SKM-1 (cell line): ENCODE results near the gene SERPINB3.
"Not testable (repeated sequence)": the region's sequence is repeated elsewhere in the genome, so short reads cannot be mapped to it uniquely, and the experiment has no call there.

ENCODE experiments used
- DNase-seq: peaks from one replicate; lab custom pipeline; 2025; ENCODE audit not compliant: unreplicated experiment; lab: John Stamatoyannopoulos, UW

SERPINB3 gene

GRCh38 chr18:63648241-63648640 is 13.5 kb downstream of the SERPINB3 start:
- no peak for DNase-seq

GRCh38 chr18:63646936-63647335 is 14.8 kb downstream of the SERPINB3 start:
- no peak for DNase-seq

GRCh38 chr18:63644694-63645093 is 17.0 kb downstream of the SERPINB3 start:
- not testable (repeated sequence) for DNase-seq

DNA sequence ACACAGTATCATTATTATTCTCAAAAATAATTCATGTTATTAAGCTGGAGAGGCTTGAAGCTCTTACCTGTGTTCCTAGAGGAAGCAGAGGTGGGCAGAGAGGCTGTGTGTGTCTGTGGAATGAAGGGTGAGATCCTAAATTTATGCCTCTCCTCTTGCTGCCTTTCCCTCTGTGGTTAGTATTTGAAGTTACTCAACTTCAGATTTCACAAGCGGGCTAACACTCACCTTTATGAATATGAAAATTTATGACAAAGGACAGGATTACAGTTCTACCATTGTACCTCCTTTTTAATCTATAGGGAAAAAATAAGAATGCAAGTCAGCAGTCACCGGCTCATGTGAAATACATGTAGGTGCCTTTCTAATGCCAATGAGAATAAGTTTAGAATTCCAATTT is 17.6 kb downstream of the SERPINB3 start, which contains the start of gene SERPINB4:
Gene SERPINB4, minus strand, starts transcription at position 115 of the 400 bp plus-strand sequence. CDS start 679 bp downstream, outside the sequence.
- DNase-seq: not testable (repeated sequence)

DNA sequence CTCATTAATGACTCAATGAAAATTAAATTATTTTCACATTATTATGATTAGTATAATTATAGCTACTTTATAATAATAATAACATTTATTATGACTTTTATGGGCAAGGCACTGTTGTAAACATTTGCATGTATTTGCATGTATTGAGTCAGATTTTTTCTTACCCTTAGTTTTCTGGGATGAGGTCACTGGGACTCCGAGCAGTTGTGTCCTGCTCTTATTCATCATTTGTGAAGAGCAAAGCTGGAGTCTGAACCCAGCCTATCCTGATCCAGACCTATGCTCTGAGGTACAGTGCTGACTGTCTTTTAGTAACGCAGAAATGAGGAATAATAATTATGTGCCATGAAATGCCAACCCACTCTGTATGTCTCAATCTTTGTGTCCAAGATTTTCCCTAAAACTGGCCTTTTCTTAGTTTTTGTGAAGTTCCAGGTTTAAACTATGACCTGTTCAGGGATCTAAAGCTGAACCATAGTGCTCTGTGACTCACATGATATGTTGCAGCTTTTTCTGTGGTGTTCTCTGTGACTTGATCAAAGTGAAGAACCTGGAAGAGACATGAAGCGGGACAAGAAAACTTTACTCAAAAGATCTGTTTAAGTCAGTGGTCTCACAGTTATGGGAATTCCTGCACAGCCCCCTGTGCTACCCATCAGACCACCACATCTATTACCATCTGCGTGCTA is 18.9 kb downstream of the SERPINB3 start:
- DNase-seq: not testable (repeated sequence)

- DNase-seq: not testable (repeated sequence)
Observed at GRCh38 chr18:63641157-63641680, 20.5 kb downstream of the SERPINB3 start.

DNA sequence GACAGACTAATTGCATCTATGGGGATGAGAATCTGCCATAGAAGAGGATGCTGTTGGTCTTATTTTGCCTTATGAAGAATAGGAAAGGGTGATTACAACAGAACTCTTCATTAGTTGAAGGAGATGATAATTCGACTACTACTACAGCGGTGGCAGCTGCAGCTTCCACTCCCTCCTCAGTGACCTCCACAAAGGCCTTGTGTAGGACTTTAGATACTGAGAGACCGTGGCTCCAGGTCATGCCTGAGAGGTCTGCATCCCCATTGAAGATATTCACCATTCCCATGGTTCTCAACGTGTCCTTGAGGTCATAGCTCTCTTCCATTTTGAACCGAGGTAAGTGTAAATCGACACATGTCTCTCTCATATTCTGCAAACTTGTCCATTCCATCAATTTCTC is 24.0 kb downstream of the SERPINB3 start:
- DNase-seq: no peak

DNA sequence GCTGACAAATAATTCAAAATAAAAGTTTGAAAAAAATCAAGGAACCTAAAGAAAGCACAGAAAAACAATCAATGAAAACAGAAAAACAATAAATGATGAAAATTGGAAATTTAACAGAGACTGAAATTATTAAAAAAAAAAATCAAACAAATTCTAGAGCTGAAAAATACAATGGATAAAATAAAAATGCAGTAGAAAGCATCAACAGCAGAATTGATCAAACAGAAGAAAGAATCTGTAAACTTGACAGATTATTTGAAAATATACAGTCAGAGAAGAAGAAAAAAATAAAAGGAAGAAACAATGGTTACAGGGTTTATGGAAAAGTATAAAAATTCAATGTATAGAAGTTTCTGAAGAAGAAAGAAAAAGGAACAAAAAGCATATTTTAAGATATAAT is 33.9 kb downstream of the SERPINB3 start:
- DNase-seq: no peak

- DNase-seq: no peak
Observed at GRCh38 chr18:63626431-63626830, 35.3 kb downstream of the SERPINB3 start.

DNA sequence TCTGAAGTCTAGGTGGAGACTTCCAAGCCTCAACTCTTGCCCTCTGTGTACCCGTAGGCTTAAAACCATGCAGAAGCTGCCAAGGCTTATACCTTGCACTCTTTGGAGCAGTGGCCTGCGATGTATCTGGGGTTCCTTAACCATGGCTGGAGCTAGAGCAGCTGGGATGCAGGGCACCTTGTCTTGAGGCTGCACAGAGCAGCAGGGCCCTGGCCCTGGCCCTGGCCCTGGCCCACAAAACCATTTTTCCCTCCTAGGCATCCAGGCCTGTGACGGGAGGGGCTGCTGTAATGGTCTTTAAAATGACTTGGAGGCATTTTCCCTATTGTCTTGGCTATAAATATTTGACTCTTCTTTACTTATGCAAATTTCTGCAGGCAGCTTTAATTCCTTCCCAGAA is 36.8 kb downstream of the SERPINB3 start:
- no peak for DNase-seq

GRCh38 chr18:63619661-63620060 is 42.0 kb downstream of the SERPINB3 start:
- DNase-seq: no peak

- no peak for DNase-seq
Observed at GRCh38 chr18:63617915-63618234, 43.8 kb downstream of the SERPINB3 start.

GRCh38 chr18:63617049-63617914 is 44.4 kb downstream of the SERPINB3 start:
- no peak for DNase-seq

GRCh38 chr18:63613420-63613819 is 48.3 kb downstream of the SERPINB3 start:
- DNase-seq: no peak

- DNase-seq: no peak
Observed at GRCh38 chr18:63606526-63606925, 55.2 kb downstream of the SERPINB3 start.
